ENCODE measurements around the gene NABP1.

Gene NABP1

GRCh38 chr2:191686729-191687128 lies 8.8 kb downstream of the NABP1 start:
- H3K4me1 ChIP-seq (ENCODE audit: control insufficient read depth, insufficient read depth, low read length), result peaks cover 22% of the 10 kb centered on the region

GRCh38 chr2:191687867-191688266 lies 9.9 kb downstream of the NABP1 start:
- H3K27ac ChIP-seq (ENCODE audit: low read depth, low read length), result no peak overlapping the region
- no peaks in the 10 kb centered on the region for H3K27me3 ChIP-seq (ENCODE audit: control insufficient read depth, insufficient read depth, low read length)
- H3K4me1 ChIP-seq (ENCODE audit: control insufficient read depth, insufficient read depth, low read length), result peaks cover 22% of the 10 kb centered on the region
- no peak overlapping the region for H3K4me3 ChIP-seq (ENCODE audit: low read depth, low read length)
- H3K36me3 ChIP-seq (ENCODE audit: control insufficient read depth, insufficient read depth, low read length), result peaks cover 40% of the 10 kb centered on the region
- no peak overlapping the region for H3K9ac ChIP-seq (ENCODE audit: low read length)
- H3K9me3 ChIP-seq (ENCODE audit: control insufficient read depth, insufficient read depth, low read depth, low read length), result no peaks in the 10 kb centered on the region

More at GRCh38 chr2:191686729-191687128, 8.8 kb downstream of the NABP1 start:
- Histone ChIP-seq H3K27ac (ENCODE audit: low read depth, low read length) (no peak overlapping the region), H3K36me3 (ENCODE audit: control insufficient read depth, insufficient read depth, low read length) (peaks cover 48% of the 10 kb centered on the region), H3K9ac (ENCODE audit: low read length) (no peak overlapping the region), H3K4me3 (ENCODE audit: low read depth, low read length) (no peak overlapping the region), H3K27me3 (ENCODE audit: control insufficient read depth, insufficient read depth, low read length) (no peaks in the 10 kb centered on the region), H3K9me3 (ENCODE audit: control insufficient read depth, insufficient read depth, low read depth, low read length) (no peaks in the 10 kb centered on the region)

GRCh38 chr2:191688934-191689695 lies 11.2 kb downstream of the NABP1 start:
- H3K27ac ChIP-seq (ENCODE audit: low read depth, low read length), result peak overlapping the region; percentile 81
- no peaks in the 10 kb centered on the region for H3K9me3 ChIP-seq (ENCODE audit: control insufficient read depth, insufficient read depth, low read depth, low read length)
- H3K4me1 ChIP-seq (ENCODE audit: control insufficient read depth, insufficient read depth, low read length), result peaks cover 22% of the 10 kb centered on the region
- H3K4me3 ChIP-seq (ENCODE audit: low read depth, low read length), result no peak overlapping the region
- peak overlapping the region; percentile 15 for H3K9ac ChIP-seq (ENCODE audit: low read length)
- H3K36me3 ChIP-seq (ENCODE audit: control insufficient read depth, insufficient read depth, low read length), result peaks cover 28% of the 10 kb centered on the region
- no peaks in the 10 kb centered on the region for H3K27me3 ChIP-seq (ENCODE audit: control insufficient read depth, insufficient read depth, low read length)

- Histone ChIP-seq H3K9ac (ENCODE audit: low read length) (no peak overlapping the region), H3K27ac (ENCODE audit: low read depth, low read length) (no peak overlapping the region), H3K27me3 (ENCODE audit: control insufficient read depth, insufficient read depth, low read length) (no peaks in the 10 kb centered on the region), H3K4me1 (ENCODE audit: control insufficient read depth, insufficient read depth, low read length) (peaks cover 22% of the 10 kb centered on the region), H3K4me3 (ENCODE audit: low read depth, low read length) (no peak overlapping the region), H3K36me3 (ENCODE audit: control insufficient read depth, insufficient read depth, low read length) (peaks cover 20% of the 10 kb centered on the region), H3K9me3 (ENCODE audit: control insufficient read depth, insufficient read depth, low read depth, low read length) (no peaks in the 10 kb centered on the region)
These were observed 12.4 kb downstream of the NABP1 start for GRCh38 chr2:191690327-191690726.

GRCh38 chr2:191691016-191691735 lies 13.2 kb downstream of the NABP1 start:
- Histone ChIP-seq H3K36me3 (ENCODE audit: control insufficient read depth, insufficient read depth, low read length) (peaks cover 13% of the 10 kb centered on the region), H3K27me3 (ENCODE audit: control insufficient read depth, insufficient read depth, low read length) (no peaks in the 10 kb centered on the region), H3K4me3 (ENCODE audit: low read depth, low read length) (no peak overlapping the region), H3K9ac (ENCODE audit: low read length) (no peak overlapping the region), H3K4me1 (ENCODE audit: control insufficient read depth, insufficient read depth, low read length) (peaks cover 22% of the 10 kb centered on the region), H3K9me3 (ENCODE audit: control insufficient read depth, insufficient read depth, low read depth, low read length) (no peaks in the 10 kb centered on the region), H3K27ac (ENCODE audit: low read depth, low read length) (no peak overlapping the region)

GRCh38 chr2:191691898-191692297 lies 14.0 kb downstream of the NABP1 start:
- no peak overlapping the region for H3K4me3 ChIP-seq (ENCODE audit: low read depth, low read length)
- peaks cover 22% of the 10 kb centered on the region for H3K4me1 ChIP-seq (ENCODE audit: control insufficient read depth, insufficient read depth, low read length)
- no peak overlapping the region for H3K27ac ChIP-seq (ENCODE audit: low read depth, low read length)
- no peaks in the 10 kb centered on the region for H3K27me3 ChIP-seq (ENCODE audit: control insufficient read depth, insufficient read depth, low read length)
- H3K9me3 ChIP-seq (ENCODE audit: control insufficient read depth, insufficient read depth, low read depth, low read length), result no peaks in the 10 kb centered on the region
- H3K9ac ChIP-seq (ENCODE audit: low read length), result no peak overlapping the region
- peaks cover 8% of the 10 kb centered on the region for H3K36me3 ChIP-seq (ENCODE audit: control insufficient read depth, insufficient read depth, low read length)

- H3K4me1 ChIP-seq (ENCODE audit: control insufficient read depth, insufficient read depth, low read length), result peaks cover 22% of the 10 kb centered on the region
- H3K36me3 ChIP-seq (ENCODE audit: control insufficient read depth, insufficient read depth, low read length), result peaks cover 4% of the 10 kb centered on the region
- H3K9me3 ChIP-seq (ENCODE audit: control insufficient read depth, insufficient read depth, low read depth, low read length), result no peaks in the 10 kb centered on the region
- H3K27ac ChIP-seq (ENCODE audit: low read depth, low read length), result no peak overlapping the region
- H3K9ac ChIP-seq (ENCODE audit: low read length), result no peak overlapping the region
- H3K4me3 ChIP-seq (ENCODE audit: low read depth, low read length), result no peak overlapping the region
- no peaks in the 10 kb centered on the region for H3K27me3 ChIP-seq (ENCODE audit: control insufficient read depth, insufficient read depth, low read length)
These were observed 14.7 kb downstream of the NABP1 start for GRCh38 chr2:191692502-191693115.

- H3K9ac ChIP-seq (ENCODE audit: low read length), result no peak overlapping the region
- H3K4me1 ChIP-seq (ENCODE audit: control insufficient read depth, insufficient read depth, low read length), result peaks cover 22% of the 10 kb centered on the region
These were observed 15.2 kb downstream of the NABP1 start for GRCh38 chr2:191693166-191693565.

GRCh38 chr2:191693778-191694177 lies 15.8 kb downstream of the NABP1 start:
- Histone ChIP-seq H3K36me3 (ENCODE audit: control insufficient read depth, insufficient read depth, low read length) (no peaks in the 10 kb centered on the region), H3K9ac (ENCODE audit: low read length) (no peak overlapping the region), H3K4me1 (ENCODE audit: control insufficient read depth, insufficient read depth, low read length) (peaks cover 17% of the 10 kb centered on the region), H3K27ac (ENCODE audit: low read depth, low read length) (no peak overlapping the region), H3K27me3 (ENCODE audit: control insufficient read depth, insufficient read depth, low read length) (no peaks in the 10 kb centered on the region), H3K4me3 (ENCODE audit: low read depth, low read length) (no peak overlapping the region), H3K9me3 (ENCODE audit: control insufficient read depth, insufficient read depth, low read depth, low read length) (no peaks in the 10 kb centered on the region)

More at GRCh38 chr2:191693166-191693565, 15.2 kb downstream of the NABP1 start:
- no peak overlapping the region for H3K4me3 ChIP-seq (ENCODE audit: low read depth, low read length)
- no peaks in the 10 kb centered on the region for H3K9me3 ChIP-seq (ENCODE audit: control insufficient read depth, insufficient read depth, low read depth, low read length)
- no peaks in the 10 kb centered on the region for H3K36me3 ChIP-seq (ENCODE audit: control insufficient read depth, insufficient read depth, low read length)
- no peaks in the 10 kb centered on the region for H3K27me3 ChIP-seq (ENCODE audit: control insufficient read depth, insufficient read depth, low read length)
- no peak overlapping the region for H3K27ac ChIP-seq (ENCODE audit: low read depth, low read length)

GRCh38 chr2:191696001-191696400 lies 18.1 kb downstream of the NABP1 start:
- Histone ChIP-seq H3K4me1 (ENCODE audit: control insufficient read depth, insufficient read depth, low read length) (no peaks in the 10 kb centered on the region), H3K27ac (ENCODE audit: low read depth, low read length) (no peak overlapping the region), H3K9me3 (ENCODE audit: control insufficient read depth, insufficient read depth, low read depth, low read length) (no peaks in the 10 kb centered on the region), H3K36me3 (ENCODE audit: control insufficient read depth, insufficient read depth, low read length) (no peaks in the 10 kb centered on the region), H3K9ac (ENCODE audit: low read length) (no peak overlapping the region), H3K27me3 (ENCODE audit: control insufficient read depth, insufficient read depth, low read length) (no peaks in the 10 kb centered on the region), H3K4me3 (ENCODE audit: low read depth, low read length) (no peak overlapping the region)

GRCh38 chr2:191696966-191697365 lies 19.0 kb downstream of the NABP1 start:
- Histone ChIP-seq H3K9ac (ENCODE audit: low read length) (no peak overlapping the region), H3K27ac (ENCODE audit: low read depth, low read length) (no peak overlapping the region), H3K4me3 (ENCODE audit: low read depth, low read length) (no peak overlapping the region), H3K27me3 (ENCODE audit: control insufficient read depth, insufficient read depth, low read length) (no peaks in the 10 kb centered on the region), H3K4me1 (ENCODE audit: control insufficient read depth, insufficient read depth, low read length) (no peaks in the 10 kb centered on the region), H3K9me3 (ENCODE audit: control insufficient read depth, insufficient read depth, low read depth, low read length) (no peaks in the 10 kb centered on the region), H3K36me3 (ENCODE audit: control insufficient read depth, insufficient read depth, low read length) (no peaks in the 10 kb centered on the region)
